NT2/D1 (cell line): ENCODE measurements around the gene MAN1A2.

ENCODE experiments used
- YY1 ChIP-seq: IDR thresholded peaks from 2 replicates; pipeline ENCODE4 v1.6.1; 2011; ENCODE audit not compliant: insufficient read length, insufficient read depth
- ZNF274 ChIP-seq: IDR thresholded peaks from 2 replicates; pipeline ENCODE4 v1.6.1; 2011; ENCODE audit warnings: mild to moderate bottlenecking, low read depth, low read length

GRCh38 chr1:117373932-117374331, 6.7 kb downstream of the MAN1A2 start:
- TF ChIP-seq YY1 (no peak), ZNF274 (no peak)
